GM18499 (cell line): Measurements from ENCODE around the gene FOXP1.

Experiments
- ATAC-seq: cut with Tn5 transposase; IDR thresholded peaks from one replicate; pipeline ENCODE4 v1.9.1; 2021; ENCODE audit warnings: moderate number of reproducible peaks; ENCODE audit not compliant: insufficient read depth, unreplicated experiment

The FOXP1 gene

DNA sequence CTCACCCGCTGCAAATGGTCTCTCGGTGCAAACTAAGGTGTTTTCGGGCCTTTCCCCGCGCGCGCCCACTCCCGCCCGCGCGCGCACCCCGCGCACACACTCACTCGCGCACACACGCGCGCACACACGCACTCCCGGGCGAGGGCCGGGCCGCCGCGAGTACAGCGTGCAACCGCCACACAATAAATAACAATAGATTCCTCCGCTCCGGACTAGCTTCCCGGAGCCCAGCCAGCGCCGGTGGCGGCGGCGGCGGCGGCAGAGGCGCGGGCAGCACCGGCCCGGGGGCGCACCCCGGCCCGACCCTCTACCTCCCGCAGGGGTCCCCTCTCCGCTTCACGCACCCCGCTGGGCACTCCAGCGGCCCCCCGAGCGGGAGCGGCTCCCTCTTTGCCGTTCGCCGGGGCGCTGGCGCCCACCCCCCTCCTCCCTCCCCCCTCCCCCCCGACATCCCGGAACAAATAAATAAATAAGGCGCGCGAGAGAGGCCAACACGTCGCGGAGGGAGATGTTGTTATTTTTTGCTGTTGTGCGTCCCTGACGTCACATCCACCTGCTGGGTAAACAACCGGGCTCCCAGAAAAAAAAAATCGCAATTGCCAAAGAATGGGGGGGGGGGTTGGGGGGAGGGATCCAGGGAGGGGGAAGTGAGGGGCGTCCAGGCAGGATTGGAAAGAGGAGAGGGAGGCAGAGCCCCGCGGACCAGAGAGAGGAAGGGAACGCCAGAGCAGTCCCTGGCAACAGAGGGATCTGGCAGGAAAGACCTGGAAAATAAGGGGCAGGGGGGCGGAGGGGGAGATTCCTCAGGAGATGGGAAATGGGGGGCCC is at the start of gene FOXP1:
FOXP1 (minus strand) TSS at position 163 of the 828 bp plus-strand sequence. CDS start 385,347 bp downstream, outside the sequence.
- no peak for ATAC-seq

DNA sequence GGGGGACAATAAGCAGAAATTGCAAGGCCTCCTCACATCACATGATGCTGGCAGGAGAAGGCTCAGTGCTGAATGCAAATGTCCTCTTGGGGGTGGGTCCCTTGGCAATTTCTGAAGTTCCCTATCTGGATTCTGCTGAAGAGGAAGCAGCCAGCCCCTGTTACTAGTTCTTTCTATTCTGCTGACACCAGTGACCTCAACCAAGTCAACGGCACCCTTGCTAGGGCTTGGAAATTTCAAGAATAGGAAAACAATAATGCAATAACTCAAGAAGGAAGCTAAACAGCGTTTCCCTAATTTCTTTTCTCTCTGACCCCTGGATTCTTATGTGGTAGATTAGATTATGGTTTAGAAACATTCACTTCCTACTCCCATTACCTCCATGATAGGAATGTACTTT is 46.2 kb upstream of the FOXP1 start:
- no peak for ATAC-seq

DNA sequence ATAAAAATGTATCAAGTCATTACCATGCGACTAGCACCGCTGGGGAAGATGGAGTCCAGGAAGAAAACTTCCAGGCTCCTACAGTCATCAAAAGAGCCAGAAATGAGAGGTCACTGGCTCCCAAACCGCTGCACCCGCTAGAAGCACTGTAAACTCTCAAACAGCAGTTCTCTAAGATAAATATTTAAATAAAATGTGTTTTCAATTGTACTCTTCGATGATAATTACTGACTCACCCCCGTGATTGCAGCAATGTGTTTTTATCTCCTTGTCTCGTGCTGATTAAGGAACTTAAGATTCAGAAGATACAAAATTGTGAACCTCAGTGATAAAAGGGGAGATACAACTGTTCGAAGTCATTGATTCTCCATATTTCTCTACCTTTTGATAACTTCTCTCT is 45.8 kb upstream of the FOXP1 start:
- ATAC-seq, result no peak

DNA sequence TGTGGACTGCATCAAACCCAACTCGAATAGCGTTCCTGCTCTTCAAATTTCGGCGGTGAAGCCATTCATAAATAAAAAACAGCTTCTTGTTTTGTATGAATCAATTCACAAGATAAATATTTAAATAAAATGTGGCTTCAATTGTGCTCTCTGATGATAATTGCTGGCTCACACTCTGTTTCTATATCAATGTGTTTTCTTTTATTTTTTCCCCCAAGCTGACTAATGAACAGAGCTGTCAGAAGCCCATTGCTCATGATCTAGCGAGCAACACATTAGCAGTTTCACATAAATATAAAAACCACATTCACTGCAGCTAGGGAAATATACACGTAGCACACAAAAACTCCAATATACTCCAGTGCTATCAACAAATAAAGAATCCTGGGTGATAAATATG is 45.0 kb upstream of the FOXP1 start:
- ATAC-seq, result no peak

DNA sequence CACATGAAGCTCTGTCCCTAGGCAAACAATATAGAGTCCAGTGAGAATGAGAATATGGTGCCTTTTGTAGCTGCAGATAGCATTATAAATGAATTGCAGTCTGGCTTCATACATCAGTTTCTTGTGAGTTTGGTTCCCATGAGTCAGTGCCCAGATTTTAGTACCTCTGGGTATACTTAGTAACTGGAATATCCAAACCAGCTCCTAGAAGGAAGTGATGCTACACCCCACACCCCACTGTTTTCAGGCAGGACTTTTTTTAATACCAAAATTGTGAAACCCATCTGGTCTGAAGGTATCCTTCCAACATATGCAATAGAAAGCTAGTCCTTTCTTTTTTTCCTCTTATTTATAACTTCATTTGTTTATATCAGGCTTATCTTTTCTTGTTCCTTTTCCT is 42.1 kb upstream of the FOXP1 start:
- no peak for ATAC-seq

DNA sequence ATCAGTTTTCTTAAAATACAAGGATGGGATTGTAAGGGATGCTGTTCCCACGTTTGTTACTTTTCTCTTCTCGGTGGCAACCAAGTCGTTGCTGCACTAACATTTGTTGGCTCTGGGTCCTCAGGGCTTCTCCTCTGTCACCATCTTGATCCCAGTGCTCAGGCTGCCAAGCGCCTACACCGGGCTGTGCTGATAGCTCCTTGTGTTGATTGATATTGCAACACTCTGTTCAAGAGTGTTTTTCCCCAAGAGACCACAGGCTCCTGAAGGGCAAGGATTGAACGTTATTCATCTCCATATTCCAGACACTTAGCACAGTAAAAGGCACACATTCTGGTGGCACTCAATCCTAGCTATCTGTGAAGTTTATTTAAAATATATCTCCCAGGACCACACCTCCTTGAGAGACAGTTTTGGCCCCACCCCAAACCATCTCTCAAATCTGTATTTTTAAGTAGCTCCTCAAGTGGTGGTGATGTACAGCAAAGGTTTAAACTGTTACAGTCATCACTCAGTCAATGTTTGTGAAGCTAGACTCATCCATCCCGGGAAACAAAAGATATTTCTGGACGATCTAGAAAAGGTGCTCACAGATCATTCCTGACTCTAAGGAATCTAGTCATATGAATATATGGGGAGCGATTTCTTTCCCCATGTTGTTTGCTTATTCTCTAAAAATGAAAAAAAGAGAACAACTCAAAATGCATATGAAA is 38.5 kb upstream of the FOXP1 start:
- no peak for ATAC-seq

DNA sequence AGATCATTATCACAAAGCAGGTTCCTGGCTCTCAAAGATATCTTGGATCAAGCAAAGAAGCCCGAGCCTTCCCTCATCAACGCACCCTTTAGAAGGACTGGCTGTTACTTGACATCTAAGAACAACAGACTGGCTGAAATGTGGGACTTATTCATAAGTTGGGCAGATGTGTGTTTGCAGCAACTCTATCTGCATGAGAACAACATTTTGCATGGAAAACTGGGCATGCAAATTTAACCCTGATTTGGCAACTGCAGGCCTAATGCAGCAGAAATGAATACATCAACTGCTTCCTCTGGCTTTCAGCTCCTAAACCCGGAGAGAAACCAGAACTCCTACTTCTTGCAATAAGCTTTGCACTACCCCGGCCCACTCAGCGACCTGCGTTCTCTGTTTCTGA is 35.0 kb upstream of the FOXP1 start:
- ATAC-seq, result no peak

DNA sequence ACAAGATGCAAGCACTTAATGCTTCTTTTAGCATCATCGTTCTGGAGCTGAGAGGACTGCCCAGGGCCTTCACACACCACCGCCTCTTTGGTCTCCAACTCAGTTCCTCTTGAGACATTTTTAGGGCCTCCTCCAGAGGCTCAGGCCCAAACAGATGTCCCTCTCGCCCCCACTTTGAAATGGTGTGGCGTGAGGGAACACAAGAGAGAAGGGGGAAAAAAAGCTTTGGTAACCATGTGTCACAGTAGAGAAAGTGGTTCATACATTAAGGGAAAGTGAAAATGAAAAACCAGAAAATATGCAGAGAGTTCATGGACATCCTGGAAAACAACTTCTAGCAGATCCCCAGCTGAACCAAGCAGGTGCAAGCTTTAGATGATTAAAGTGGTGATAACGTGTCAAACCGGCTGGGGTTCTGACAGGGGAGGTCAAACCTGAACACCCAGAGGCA is 33.1 kb upstream of the FOXP1 start:
- ATAC-seq, result no peak

DNA sequence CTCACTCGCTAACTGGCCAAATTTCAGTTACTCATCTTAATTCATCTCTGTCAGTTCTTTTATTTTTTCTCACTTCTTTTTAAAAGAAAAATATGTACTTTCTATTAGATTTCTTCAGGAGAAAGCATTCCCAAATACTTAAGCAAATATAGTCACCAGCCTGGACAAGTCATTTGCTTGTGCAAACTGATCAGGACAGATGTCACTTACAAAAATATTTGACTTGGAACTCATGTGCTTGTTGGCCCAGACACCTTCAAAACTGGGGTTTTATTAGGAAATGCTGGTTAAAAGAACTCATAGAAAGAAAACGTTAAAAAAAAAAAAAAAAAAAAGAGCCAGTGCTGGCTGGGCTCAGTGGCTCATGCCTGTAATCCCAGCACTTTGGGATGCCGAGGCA is 31.3 kb upstream of the FOXP1 start:
- ATAC-seq, result no peak

DNA sequence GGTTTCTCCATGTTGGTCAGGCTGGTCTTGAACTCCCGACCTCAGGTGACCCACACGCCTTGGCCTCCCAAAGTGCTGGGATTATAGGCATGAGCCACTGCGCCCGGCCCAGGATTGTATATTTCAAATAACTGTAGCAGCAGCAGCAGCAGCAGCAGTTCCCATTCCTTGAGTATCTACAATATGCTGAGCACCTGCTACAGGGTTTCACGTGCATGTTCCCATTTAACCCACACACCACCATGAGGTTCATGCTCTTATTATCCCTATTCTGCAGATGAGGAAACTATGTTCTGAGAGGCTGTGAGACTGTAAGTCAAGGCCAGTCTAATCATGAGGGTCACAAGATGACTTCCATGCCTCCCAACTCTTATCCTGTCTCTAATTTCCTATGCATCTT is 30.9 kb upstream of the FOXP1 start:
- ATAC-seq, result no peak

DNA sequence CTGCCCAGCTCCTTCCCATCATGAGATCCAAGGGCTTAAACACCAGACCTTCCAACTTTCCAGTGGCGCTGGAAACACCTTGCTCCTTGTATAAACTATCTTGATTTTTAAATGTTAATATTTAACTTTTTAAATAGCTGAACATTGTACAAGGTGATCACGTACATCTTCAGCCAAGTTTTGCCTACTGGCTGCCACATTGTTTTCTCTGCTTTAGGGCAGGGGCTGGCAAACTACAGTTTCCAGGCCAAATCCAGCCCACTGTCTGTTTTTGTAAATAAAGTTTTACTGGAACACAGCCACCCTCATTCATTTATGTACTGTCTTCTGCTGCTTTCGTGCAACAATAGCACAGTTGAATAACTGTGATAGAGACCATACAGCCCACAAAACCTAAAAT is 27.6 kb upstream of the FOXP1 start:
- no peak for ATAC-seq

DNA sequence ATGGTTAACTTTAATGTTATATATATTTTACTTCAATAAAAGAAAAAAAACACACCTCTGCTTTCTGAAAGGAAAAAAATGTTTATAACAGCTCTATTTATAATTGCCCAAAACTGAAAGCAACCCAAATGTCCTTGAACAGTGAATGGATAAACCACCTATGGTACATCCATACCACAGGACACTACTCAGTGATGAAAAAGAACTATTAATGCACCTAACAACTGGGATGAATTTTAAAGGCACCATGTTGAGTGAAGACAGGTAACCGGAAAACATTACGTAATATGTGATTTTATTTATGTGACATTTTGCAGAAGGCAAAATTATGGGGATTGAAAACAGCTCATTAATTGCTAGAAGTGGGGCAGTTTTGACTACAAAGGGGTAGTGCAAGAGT is 23.8 kb upstream of the FOXP1 start:
- ATAC-seq, result no peak

DNA sequence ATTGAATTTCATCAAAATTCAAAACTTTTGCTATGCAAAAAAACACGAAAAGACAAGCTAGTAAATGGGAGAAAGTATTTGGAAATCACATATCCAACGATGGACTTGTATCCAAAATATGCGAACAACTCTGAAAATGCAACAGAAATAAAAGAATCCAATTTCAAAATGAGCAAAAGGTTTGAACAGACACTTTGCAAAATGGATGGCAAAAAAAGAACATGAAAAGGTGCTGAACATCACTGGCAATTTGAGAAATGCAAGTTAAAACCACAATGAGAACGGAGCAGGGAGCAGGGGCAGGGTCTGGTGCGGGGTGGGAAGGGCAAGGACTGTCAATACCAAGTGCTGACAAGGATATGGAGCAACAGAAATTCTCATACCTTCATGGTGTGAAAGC is 23.1 kb upstream of the FOXP1 start:
- ATAC-seq, result no peak

DNA sequence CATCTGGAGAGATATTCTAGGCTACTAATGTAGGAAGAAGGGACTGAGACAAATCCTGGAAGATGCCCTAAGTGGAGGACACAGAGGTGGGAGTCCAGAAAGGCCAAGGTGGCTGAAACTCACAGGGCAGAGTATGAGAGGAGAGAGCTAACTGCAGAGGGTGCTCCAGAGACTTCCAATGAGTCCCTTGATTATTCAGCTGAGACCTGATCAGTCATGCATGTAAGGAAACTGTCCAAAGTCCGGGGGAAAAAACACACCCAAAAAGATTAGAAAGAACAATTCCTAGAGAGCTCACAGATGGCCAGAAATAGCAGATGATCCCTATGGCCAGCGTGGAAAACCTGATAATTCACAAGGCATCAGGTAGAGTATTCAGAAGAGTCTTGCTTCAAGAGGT is 18.7 kb upstream of the FOXP1 start:
- no peak for ATAC-seq

DNA sequence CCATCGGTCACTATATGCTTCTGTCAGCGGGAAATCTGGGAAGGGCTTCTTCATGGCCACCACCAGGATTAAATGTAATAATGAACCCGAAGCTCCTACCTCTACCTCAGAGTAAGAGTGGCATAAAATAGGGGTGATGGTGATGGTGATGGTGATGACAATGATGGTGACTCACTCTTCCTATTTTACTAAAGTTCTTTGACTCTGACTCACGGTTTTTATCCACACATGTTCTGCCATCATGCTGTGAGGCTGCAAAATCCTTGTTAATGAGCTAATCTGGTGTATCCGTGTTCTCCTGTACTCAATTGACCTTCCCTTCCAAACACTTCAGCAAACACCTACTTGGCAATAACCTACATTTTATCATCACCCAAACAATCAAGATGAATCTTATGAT is 18.3 kb upstream of the FOXP1 start:
- no peak for ATAC-seq

DNA sequence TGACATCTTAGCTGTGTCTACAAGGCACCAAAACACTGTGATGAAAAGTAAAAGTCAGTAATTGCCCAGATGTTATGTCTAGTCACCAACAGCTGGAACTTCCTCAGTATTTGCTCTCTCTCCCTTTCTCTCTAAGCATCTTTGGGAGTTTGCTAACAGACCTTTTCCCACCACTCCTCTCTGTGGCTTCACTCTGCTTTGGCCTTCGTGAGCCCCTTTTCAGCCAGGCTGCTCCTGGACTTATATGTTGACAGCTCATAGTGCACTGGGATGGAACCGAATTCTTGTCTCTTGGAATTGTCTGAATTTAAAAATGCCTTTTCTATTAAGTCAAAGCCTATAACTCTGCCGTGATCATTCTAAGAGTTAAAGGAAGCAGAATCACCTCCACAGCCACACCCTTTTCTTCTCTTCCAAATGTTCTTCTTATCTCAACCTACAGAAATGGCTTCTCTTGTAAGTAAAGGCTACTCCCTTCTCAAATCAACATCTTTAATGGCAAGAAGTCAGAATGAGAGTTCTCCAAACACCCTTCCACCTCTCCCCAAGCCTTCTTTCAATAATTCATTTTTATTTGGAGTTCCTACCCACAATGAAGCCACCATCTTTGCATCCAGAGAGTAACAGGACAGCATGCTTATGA is 17.2 kb upstream of the FOXP1 start:
- ATAC-seq, result no peak

DNA sequence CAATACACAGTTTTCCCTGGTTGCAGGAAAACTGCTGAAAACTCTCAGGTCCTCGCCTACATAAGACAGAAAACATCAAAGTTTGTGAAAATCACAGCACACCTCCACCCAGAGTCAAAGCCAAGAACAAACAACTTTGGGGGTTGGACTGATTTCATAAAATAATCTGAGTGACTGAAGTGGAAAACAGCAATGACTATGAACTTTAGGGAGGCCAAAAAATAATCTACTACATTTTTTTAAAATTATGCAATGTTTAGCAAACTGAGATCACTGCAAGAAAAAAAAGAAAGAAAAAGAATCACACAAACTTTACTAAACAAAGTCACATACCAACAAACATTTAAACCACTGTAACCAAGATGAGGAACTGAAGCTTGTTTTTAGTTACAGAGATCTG is 15.9 kb upstream of the FOXP1 start:
- ATAC-seq, result no peak

DNA sequence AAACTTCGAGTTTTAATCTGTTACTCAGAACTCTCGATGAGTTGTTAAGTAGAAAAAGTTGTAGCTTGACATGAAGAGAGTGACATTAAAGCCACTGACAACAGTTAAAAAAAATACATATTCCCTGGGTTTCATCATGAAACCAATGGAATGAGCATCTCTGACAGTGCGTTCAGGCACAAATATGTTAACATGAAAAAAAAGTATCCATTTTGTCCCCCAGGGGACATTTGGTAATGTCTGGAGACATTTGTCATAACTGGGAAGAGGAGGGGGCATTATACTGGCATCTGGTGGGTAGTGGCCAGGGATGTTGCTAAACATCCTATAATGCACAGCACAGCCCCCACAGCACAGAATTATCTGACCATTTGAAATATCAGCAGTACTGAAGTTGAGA is 14.8 kb upstream of the FOXP1 start:
- no peak for ATAC-seq

DNA sequence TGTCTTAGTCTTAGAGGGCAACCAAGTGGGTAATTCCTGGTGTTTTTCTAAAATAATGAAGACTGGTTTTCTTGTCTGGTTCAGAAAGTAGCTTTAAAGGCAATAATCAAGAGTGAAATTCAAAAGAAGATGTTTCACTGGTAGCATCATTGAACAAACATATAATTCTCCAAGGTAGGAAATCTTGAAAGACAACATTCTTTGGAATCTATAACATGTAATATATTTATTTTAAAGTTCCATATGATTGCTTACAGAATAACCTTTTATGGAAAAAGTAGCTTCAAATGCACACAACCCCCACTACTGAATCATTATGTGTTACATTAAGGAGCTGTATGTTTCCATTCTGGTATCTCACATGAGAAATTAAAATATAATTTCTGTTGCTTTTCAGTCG is 13.8 kb upstream of the FOXP1 start:
- no peak for ATAC-seq

DNA sequence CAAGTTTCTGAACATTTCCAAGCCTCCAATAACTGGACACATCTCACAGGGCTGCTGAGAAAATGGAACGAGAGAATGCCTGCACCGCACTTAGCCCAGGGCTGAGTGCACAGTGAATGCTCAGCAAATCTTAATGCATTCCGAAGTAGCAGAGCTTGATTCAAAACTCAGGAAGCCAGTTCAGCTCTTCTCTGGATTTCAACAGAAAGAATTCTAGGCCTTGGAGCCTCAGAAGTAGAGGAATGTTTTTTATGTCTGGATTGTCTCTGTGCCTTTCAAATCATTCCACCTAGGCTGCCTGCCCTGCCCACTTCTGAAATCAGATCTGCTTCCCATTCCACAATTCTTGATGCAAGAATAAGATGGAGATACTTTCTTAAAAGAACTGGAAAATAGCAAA is 9.6 kb upstream of the FOXP1 start:
- ATAC-seq, result no peak

DNA sequence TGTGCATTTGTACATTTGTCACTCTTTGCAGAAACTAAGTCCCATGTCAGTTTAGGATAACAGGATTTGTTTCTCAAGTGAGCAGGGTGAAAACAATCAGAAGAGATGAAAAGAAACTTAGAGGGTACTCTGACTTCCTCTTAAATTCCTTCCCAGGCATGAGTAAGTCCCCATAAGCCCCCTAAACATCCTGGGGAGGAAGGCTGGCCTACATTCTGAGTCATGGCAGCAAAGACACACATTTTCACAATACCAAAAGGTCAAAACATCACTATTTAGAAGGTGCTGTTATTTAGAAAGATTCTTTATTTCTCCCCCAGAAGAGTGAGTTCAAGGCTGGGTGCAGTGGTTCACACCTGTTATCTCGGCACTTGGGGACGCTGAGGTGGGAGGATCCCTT is 7.6 kb upstream of the FOXP1 start:
- ATAC-seq, result no peak
